H1 (cell line): ENCODE data around the gene RALGDS. TPM values are rescaled to one million over a fixed set of nuclear protein-coding genes. Genes with fewer than 3 reads are reported as not detected.

Experiments used
- CTCF ChIA-PET: fragments of 300-600 bp; sonication (Branson Sonifier 250); formaldehyde crosslinking; loops from one replicate; lab custom pipeline; 2021; ENCODE audit not compliant: partially characterized antibody; lab: Charles Lee
- POLR2A ChIA-PET: fragments of 300-600 bp; sonication (Branson Sonifier 250); formaldehyde crosslinking; loops from one replicate; lab custom pipeline; 2021; ENCODE audit warnings: inconsistent platforms; ENCODE audit not compliant: partially characterized antibody; lab: Charles Lee
- DNase-seq, 2 experiments: peaks; one replicate each; pipeline versions ENCODE4 v3.0.0 to v3.0.0-alpha.2; 2010 to 2022; ENCODE audit warnings: low spot score in 2 of 2, low read depth in 1 of 2, mixed read lengths in 1 of 2
- FAIRE-seq: peaks from 2 replicates; lab custom pipeline; 2011; peaks lifted over from hg19 to GRCh38; lab: Jason Lieb, UNC
- H2AFZ ChIP-seq: 2 replicates; pipeline ENCODE4 v1.8.1; 2012; ENCODE audit warnings: low read length, inconsistent platforms
- H2AK5ac ChIP-seq: 2 replicates; pipeline ENCODE4 v1.6.1; 2013; ENCODE audit warnings: low read depth, low read length
- H2BK120ac ChIP-seq: replicated peaks from 2 replicates; pipeline ENCODE3; 2013; ENCODE audit warnings: low read depth, low read length, inconsistent platforms
- H2BK12ac ChIP-seq: 2 replicates; pipeline ENCODE4 v1.6.1; 2013; ENCODE audit warnings: low read depth, low read length
- H2BK15ac ChIP-seq: 2 replicates; pipeline ENCODE4 v1.6.1; 2013; ENCODE audit warnings: low read length
- H2BK20ac ChIP-seq: 2 replicates; pipeline ENCODE4 v1.6.1; 2013; ENCODE audit warnings: low read length
- H2BK5ac ChIP-seq: 2 replicates; pipeline ENCODE4 v1.6.1; 2013; ENCODE audit warnings: low read depth, low read length
- H3K14ac ChIP-seq: 2 replicates; pipeline ENCODE4 v1.6.1; 2013; ENCODE audit warnings: inconsistent platforms; ENCODE audit not compliant: insufficient read length
- H3K18ac ChIP-seq: 2 replicates; pipeline ENCODE4 v1.6.1; 2013; ENCODE audit warnings: low read length; ENCODE audit errors: extremely low read depth
- H3K23ac ChIP-seq: 2 replicates; pipeline ENCODE4 v1.6.1; 2013; ENCODE audit warnings: inconsistent platforms; ENCODE audit not compliant: insufficient read length
- H3K23me2 ChIP-seq: 2 replicates; pipeline ENCODE4 v1.6.1; 2013; ENCODE audit warnings: low read depth, low read length
- H3K27ac ChIP-seq: 2 replicates; pipeline ENCODE4 v1.6.1; 2011; ENCODE audit warnings: low read depth, low read length, inconsistent platforms
- H3K27me3 ChIP-seq, 4 experiments: replicated peaks in 1 of 4; 1 replicate in 1 of 4; 2 replicates in 3 of 4; pipeline versions ENCODE4 v1.6.1 to v1.8.1; 2011 to 2013; ENCODE audit warnings: low read length in 3 of 4, mild to moderate bottlenecking in 3 of 4, inconsistent platforms in 2 of 4, mixed read lengths in 2 of 4, moderate library complexity in 1 of 4; ENCODE audit not compliant: control insufficient read depth in 3 of 4, insufficient read depth in 3 of 4; ENCODE audit errors: extremely low read depth in 1 of 4
- H3K36me3 ChIP-seq, 4 experiments: 2 replicates each; pipeline versions ENCODE4 v1.6.1 to v1.8.1; 2011 to 2013; ENCODE audit warnings: mild to moderate bottlenecking in 4 of 4, low read length in 3 of 4, moderate library complexity in 2 of 4, control low read depth in 1 of 4, inconsistent platforms in 1 of 4; ENCODE audit not compliant: insufficient read depth in 4 of 4, control insufficient read depth in 2 of 4
- H3K4ac ChIP-seq: replicated peaks from 2 replicates; pipeline ENCODE3; 2013; ENCODE audit warnings: low read length, low read depth, mixed read lengths, inconsistent platforms; ENCODE audit not compliant: insufficient read length
- H3K4me1 ChIP-seq, 4 experiments: replicated peaks in 1 of 4; 1 replicate in 1 of 4; 2 replicates in 3 of 4; pipeline versions ENCODE4 v1.6.1 to v1.8.1; 2011 to 2013; ENCODE audit warnings: low read length in 3 of 4, inconsistent platforms in 2 of 4, mixed read lengths in 1 of 4; ENCODE audit not compliant: insufficient read depth in 4 of 4, control insufficient read depth in 3 of 4
- H3K4me2 ChIP-seq, 2 experiments: 2 replicates each; pipeline versions ENCODE4 v1.6.1 to v1.8.1; 2011 to 2013; ENCODE audit warnings: low read depth in 2 of 2, low read length in 2 of 2, control low read depth in 1 of 2, inconsistent platforms in 1 of 2, mild to moderate bottlenecking in 1 of 2; ENCODE audit not compliant: insufficient read depth in 1 of 2
- H3K4me3 ChIP-seq, 4 experiments: fragments of 200-600, 300-600 bp in 1 of 4; sonication (generic), shearing (Covaris generic), sonication (Bioruptor Twin) in 1 of 4; 2 replicates each; pipeline versions ENCODE4 v1.5.1 to v1.8.1; 2011 to 2016; ENCODE audit warnings: low read length in 4 of 4, low read depth in 3 of 4, control low read depth in 2 of 4, inconsistent platforms in 2 of 4, mild to moderate bottlenecking in 2 of 4, mixed read lengths in 1 of 4, moderate library complexity in 1 of 4; ENCODE audit not compliant: insufficient read depth in 2 of 4; ENCODE audit errors: extremely low read depth in 1 of 4
- H3K56ac ChIP-seq: replicated peaks from 2 replicates; pipeline ENCODE3; 2013; ENCODE audit warnings: low read depth, mild to moderate bottlenecking, mixed read lengths, low read length, inconsistent platforms; ENCODE audit not compliant: insufficient read length
- H3K79me1 ChIP-seq: 2 replicates; pipeline ENCODE4 v1.6.1; 2013; ENCODE audit warnings: low read depth, low read length, control low read depth
- H3K79me2 ChIP-seq, 2 experiments: 2 replicates each; pipeline versions ENCODE4 v1.6.1 to v1.8.1; 2012 to 2013; ENCODE audit warnings: low read length in 2 of 2, mild to moderate bottlenecking in 2 of 2, inconsistent platforms in 1 of 2; ENCODE audit not compliant: insufficient read depth in 2 of 2, control insufficient read depth in 1 of 2
- H3K9ac ChIP-seq, 4 experiments: replicated peaks in 1 of 4; 1 replicate in 1 of 4; 2 replicates in 3 of 4; pipeline versions ENCODE4 v1.6.1 to v1.8.1; 2011 to 2013; ENCODE audit warnings: low read depth in 3 of 4, low read length in 3 of 4, control low read depth in 2 of 4, mild to moderate bottlenecking in 2 of 4, moderate library complexity in 2 of 4, inconsistent platforms in 1 of 4; ENCODE audit errors: extremely low read depth in 1 of 4
- H3K9me3 ChIP-seq, 2 experiments: 2 replicates each; pipeline versions ENCODE4 v1.6.1 to v1.8.1; 2012 to 2013; ENCODE audit warnings: mild to moderate bottlenecking in 2 of 2, moderate library complexity in 2 of 2, control low read depth in 1 of 2, inconsistent platforms in 1 of 2, low read depth in 1 of 2, low read length in 1 of 2, mixed read lengths in 1 of 2; ENCODE audit not compliant: insufficient read depth in 2 of 2
- H4K20me1 ChIP-seq, 2 experiments: replicated peaks in 1 of 2; 2 replicates each; pipeline versions ENCODE3 to v1.8.1; 2011 to 2013; ENCODE audit warnings: inconsistent platforms in 2 of 2, low read length in 2 of 2, mild to moderate bottlenecking in 1 of 2; ENCODE audit not compliant: insufficient read depth in 2 of 2, control insufficient read depth in 1 of 2
- H4K5ac ChIP-seq: 2 replicates; pipeline ENCODE4 v1.6.1; 2013; ENCODE audit warnings: low read length, low read depth, mixed read lengths, inconsistent platforms; ENCODE audit not compliant: insufficient read length
- H4K8ac ChIP-seq: 2 replicates; pipeline ENCODE4 v1.8.0; 2013; ENCODE audit warnings: mild to moderate bottlenecking, moderate library complexity, low read length, inconsistent platforms; ENCODE audit not compliant: insufficient read depth; ENCODE audit errors: extremely low read depth
- H4K91ac ChIP-seq: replicated peaks from 2 replicates; pipeline ENCODE3; 2013; ENCODE audit warnings: low read length, mixed read lengths, inconsistent platforms; ENCODE audit not compliant: insufficient read length
- BRCA1 ChIP-seq: IDR thresholded peaks from 2 replicates; pipeline ENCODE4 v1.6.1; 2012; ENCODE audit warnings: low read depth, low read length, improper control_type of control experiment
- CREB1 ChIP-seq: IDR thresholded peaks from 2 replicates; pipeline ENCODE4 v1.6.1; 2012; ENCODE audit warnings: inconsistent platforms
- EP300 ChIP-seq, 2 experiments: IDR thresholded peaks; 1 replicate in 1 of 2; 2 replicates in 1 of 2; pipeline ENCODE4 v1.6.1; 2011 to 2012; ENCODE audit warnings: low read depth in 2 of 2, low read length in 2 of 2, mild to moderate bottlenecking in 2 of 2, borderline replicate concordance in 1 of 2, inconsistent platforms in 1 of 2, moderate library complexity in 1 of 2
- NANOG ChIP-seq: IDR thresholded peaks from 2 replicates; pipeline ENCODE4 v1.6.1; 2011; ENCODE audit warnings: low read length, low read depth, mild to moderate bottlenecking, inconsistent platforms; ENCODE audit not compliant: insufficient read depth, poor library complexity, severe bottlenecking
- POLR2A ChIP-seq, 2 experiments: IDR thresholded peaks; 1 replicate in 1 of 2; 2 replicates in 1 of 2; pipeline ENCODE4 v1.6.1; 2011; ENCODE audit warnings: low read depth in 2 of 2, low read length in 2 of 2, mild to moderate bottlenecking in 2 of 2; ENCODE audit errors: control extremely low read depth in 1 of 2
- RFX5 ChIP-seq: IDR thresholded peaks from 2 replicates; pipeline ENCODE4 v1.6.1; 2011; ENCODE audit warnings: low read depth, low read length, improper control_type of control experiment, borderline replicate concordance
- SIRT6 ChIP-seq: IDR thresholded peaks from one replicate; pipeline ENCODE4 v1.7.1; 2012; ENCODE audit warnings: low read length, inconsistent platforms
- SRF ChIP-seq: IDR thresholded peaks from 2 replicates; pipeline ENCODE4 v1.6.1; 2011; ENCODE audit warnings: mild to moderate bottlenecking, low read depth, low read length, moderate library complexity
- ZNF274 ChIP-seq: IDR thresholded peaks from 2 replicates; pipeline ENCODE4 v1.7.0; 2012; ENCODE audit warnings: low read length, borderline replicate concordance; ENCODE audit errors: extremely low read depth
- WGBS, 2 experiments: shearing (Covaris generic) in 1 of 2; methylation state at CpG; one replicate each; pipeline versions ENCODE4 v1.1.6 to v1.1.7; 2013 to 2015; ENCODE audit warnings: low lambda C conversion rate in 2 of 2, mixed read lengths in 2 of 2, inconsistent platforms in 1 of 2, low coverage in 1 of 2, missing lambda C conversion rate in 1 of 2; ENCODE audit not compliant: insufficient replicate concordance in 2 of 2, insufficient coverage in 1 of 2, insufficient read length in 1 of 2; ENCODE audit errors: extremely low coverage in 1 of 2, missing lambda C conversion rate in 1 of 2; 5-methylcytosine and 5-hydroxymethylcytosine counted together
- polyA plus RNA-seq, 7 experiments: library from polyadenylated mRNA; depleted of rRNA in 3 of 7; stranded (reverse) in 5 of 7; unstranded in 2 of 7; fragments of >200 nt in 5 of 7; fragments of 200-250 nt in 2 of 7; gene quantifications; 1 replicate in 5 of 7; 2 replicates in 1 of 7; 4 replicates in 1 of 7; pipeline versions ENCODE4 v1.2.1 to v1.2.3, GENCODE V29; 2011 to 2013; ENCODE audit warnings: missing spikeins in 2 of 7, mixed read lengths in 2 of 7
- total RNA-seq: library from RNA; stranded (reverse); fragmentation: NEBNext Ultra II Directional; extraction: Animal tissue kit (Norgen Biotek cat#: 25700); gene quantifications from 2 replicates; pipeline ENCODE4 v1.2.1, GENCODE V29; 2021

RALGDS gene
- total and polyA plus RNA-seq, 2 of the 8 experiments (the other 6 are each of a cell fraction or from before 2014, with no cell fraction given) = 14.5 to 25.5 TPM

- H2BK120ac ChIP-seq = no peak overlapping the region
- H3K27me3 ChIP-seq = peaks cover 0 to 14% (median 10%) of the 10 kb centered on the region in 4 experiments; a peak in 4 of 7 replicates
- no peaks in the 10 kb centered on the region for H3K79me2 ChIP-seq
- no peaks in the 10 kb centered on the region for H3K36me3 ChIP-seq
- DNase-seq (no peak), FAIRE-seq (no peak)
- H2AK5ac ChIP-seq = no peak overlapping the region
- H3K4me1 ChIP-seq = peaks cover 0 to 6% (median 0%) of the 10 kb centered on the region in 4 experiments; a peak in 1 of 7 replicates
- no peak for TF ChIP-seq NANOG
- TF ChIP-seq POLR2A (IDR thresholded peaks at IDR 0.05; ENCODE audit: control extremely low read depth in 1 of 2, low read depth in 2 of 2, low read length in 2 of 2) = no peak
- TF ChIP-seq SRF = no peak
- TF ChIP-seq SIRT6 = no peak
- no peak for TF ChIP-seq EP300 (IDR thresholded peaks at IDR 0.05; ENCODE audit: borderline replicate concordance in 1 of 2, low read depth in 2 of 2, low read length in 2 of 2)
- TF ChIP-seq CREB1 = no peak
- no peak for TF ChIP-seq RFX5
- TF ChIP-seq BRCA1 = no peak
- TF ChIP-seq ZNF274 = no peak
- H3K9me3 ChIP-seq = no peaks in the 10 kb centered on the region
- no peak overlapping the region for H4K8ac ChIP-seq
- H3K4ac ChIP-seq = no peak overlapping the region
- no peak overlapping the region for H2AFZ ChIP-seq
- H3K79me1 ChIP-seq = no peaks in the 10 kb centered on the region; the same call in 1 of the 2 replicates
- H2BK20ac ChIP-seq = no peak overlapping the region
- peaks cover 15 to 33% of the 10 kb centered on the region in 2 experiments for H4K20me1 ChIP-seq
- H3K9ac ChIP-seq = no peak overlapping the region
- H3K56ac ChIP-seq = no peak overlapping the region
- peaks cover 7% of the 10 kb centered on the region; the same call in 1 of the 2 replicates for H3K23me2 ChIP-seq
- no peak overlapping the region for H4K5ac ChIP-seq
- ChIA-PET CTCF (interaction anchor here (0.8 to 3.3 kb wide), 5 partner anchors 12 to 23 kb away, joined by 3 to 16 read pairs (median 10); no protein-coding TSS in a partner anchor), POLR2A (no interaction called here)
- H3K14ac ChIP-seq = no peak overlapping the region
- H3K27ac ChIP-seq = no peak overlapping the region
- no peak overlapping the region for H3K18ac ChIP-seq
- no peak overlapping the region for H3K4me3 ChIP-seq
- H3K4me2 ChIP-seq = no peak overlapping the region
- H3K23ac ChIP-seq = no peak overlapping the region
- no peak overlapping the region for H4K91ac ChIP-seq
- H2BK12ac ChIP-seq = no peak overlapping the region
- 87% methylated on average over 21 of the region's 24 CpGs; no CpG with 5 or more reads in 1 of the 2 experiments for WGBS, 2 experiments
- H2BK5ac ChIP-seq = no peak overlapping the region
- no peak overlapping the region for H2BK15ac ChIP-seq
Measured at GRCh38 chr9:133125941-133126696, 5.1 kb upstream of the RALGDS start.
